ENCODE results near the gene EPHB3.
A peak's percentile ranks its signal among the peaks of the same experiment; 100 is the strongest.

EPHB3 gene

GRCh38 chr3:184561061-184561912 lies at the start of gene EPHB3:
Gene EPHB3, plus strand, starts transcription at chr3:184561785. Its CDS starts 451 bp downstream, at chr3:184562236.
- peak; percentile 98 to 99 (median 98) for DNase-seq

DNA sequence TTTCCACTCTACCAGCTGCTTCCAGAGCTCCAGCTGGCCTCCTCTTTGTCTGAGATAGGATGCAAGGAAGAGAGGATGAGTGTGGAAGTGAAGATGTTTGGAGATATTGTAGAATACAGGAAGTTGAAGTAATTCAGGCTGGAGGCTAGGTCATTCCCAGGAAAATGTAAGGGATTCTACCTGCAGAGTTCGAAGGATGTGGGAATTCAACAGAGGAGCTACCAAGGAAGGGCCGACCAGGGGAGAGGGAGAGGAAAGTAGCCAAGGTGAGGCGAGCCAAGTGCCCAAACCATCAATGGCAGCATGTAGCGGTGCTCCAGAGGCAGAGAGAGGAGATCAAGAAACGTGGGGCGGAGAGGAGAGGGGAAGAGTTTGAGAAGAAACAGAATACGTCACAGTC lies 49.0 kb upstream of the EPHB3 start:
- no peak for DNase-seq

- peak; percentile 87 to 93 (median 92) for DNase-seq
Measured at GRCh38 chr3:184513276-184514170, 48.1 kb upstream of the EPHB3 start.

DNA sequence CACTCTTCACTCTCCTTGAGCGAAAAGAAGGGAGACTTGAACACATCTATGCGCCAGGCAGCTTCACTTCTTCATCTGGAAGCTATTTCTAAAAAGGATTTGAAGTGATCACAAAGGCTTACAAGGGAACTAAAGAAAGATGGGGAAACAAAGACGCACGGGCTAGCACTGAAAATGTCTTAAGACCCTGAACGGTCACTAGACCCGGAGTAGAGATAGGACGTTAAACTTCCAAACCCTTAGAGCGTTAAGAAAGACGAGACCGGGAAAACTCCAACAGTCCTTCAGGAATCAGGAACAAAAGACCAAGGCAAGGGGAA lies 47.5 kb upstream of the EPHB3 start:
- DNase-seq, result peak in 1 of 3 donors; percentile 33

GRCh38 chr3:184523825-184524615 lies 37.6 kb upstream of the EPHB3 start:
- DNase-seq, result peak; percentile 77 to 90 (median 89)

GRCh38 chr3:184524981-184525336 lies 36.6 kb upstream of the EPHB3 start:
- DNase-seq, result peak; percentile 71 to 77 (median 74)

DNA sequence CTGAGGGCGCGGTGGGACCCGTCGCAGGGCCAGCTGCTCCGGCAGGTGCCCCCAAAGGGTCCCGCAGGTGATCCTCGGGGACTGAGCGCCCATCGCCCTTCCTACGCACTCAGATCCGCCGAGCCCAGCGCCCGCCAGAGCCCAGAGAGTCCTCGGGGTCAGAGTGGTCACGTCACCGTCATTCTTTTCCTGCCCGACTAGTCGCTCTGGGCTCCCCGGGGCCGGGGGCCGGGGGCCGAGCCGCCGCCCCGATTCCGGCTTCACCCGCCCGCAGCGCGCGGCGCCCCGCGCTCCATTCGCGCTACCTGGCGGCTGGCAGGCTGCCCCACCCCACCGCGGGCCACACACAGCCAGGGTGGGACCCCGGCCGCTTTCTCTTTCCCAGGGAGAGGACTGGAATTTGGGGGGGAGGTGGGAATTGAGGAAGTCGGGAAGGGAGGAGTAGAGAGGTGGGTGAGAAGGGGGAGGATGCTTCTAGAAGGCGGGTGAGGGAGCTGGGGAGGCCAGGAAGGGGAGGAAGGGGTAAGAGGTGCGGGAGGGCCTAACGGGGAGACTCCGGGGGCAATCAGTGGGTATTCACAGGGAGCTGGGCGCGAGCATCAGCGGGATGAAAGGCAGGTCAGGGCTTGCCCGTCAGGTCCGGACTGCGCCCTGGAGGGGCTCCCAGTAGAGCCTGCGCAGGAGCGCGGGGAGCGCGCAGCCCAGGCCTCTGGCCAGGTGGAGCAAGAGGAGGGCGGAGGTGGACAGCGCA lies 36.1 kb upstream of the EPHB3 start:
- DNase-seq, result peak; percentile 45 to 60 (median 48)

GRCh38 chr3:184526088-184526433 lies 35.5 kb upstream of the EPHB3 start:
- DNase-seq, result peak; percentile 14 to 49 (median 43)

DNA sequence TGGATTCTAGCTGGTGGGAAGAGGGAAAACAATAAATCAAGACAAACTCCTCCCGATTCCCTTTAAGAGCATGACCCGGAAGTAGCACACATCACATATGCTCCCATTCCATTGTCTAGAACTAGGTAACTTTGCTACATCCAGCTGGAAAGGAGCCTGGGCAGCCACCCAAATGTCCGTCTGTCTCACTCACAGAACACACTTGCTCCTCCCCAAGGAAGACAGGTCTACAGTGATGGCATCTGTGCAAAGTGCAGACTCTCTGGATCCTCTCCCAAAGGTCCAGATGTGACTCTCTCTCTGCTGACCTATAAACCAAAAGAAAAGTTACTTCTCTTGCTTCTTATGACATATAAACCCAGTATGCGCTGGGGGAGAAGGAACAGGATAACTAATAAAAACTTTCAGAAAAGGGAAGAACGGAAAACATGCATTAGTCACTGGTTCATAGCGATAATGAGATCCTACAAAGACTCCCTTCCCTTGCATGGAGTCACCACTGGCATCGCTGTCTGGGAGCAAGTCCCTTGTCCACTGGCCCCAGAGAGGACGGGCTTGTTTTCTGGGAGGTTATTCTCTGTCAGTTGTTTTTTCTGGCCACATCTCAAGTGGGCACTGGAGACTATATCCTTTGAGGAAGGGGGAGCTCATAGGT lies 29.8 kb upstream of the EPHB3 start:
- DNase-seq, result peak; percentile 60 to 80 (median 79)

DNA sequence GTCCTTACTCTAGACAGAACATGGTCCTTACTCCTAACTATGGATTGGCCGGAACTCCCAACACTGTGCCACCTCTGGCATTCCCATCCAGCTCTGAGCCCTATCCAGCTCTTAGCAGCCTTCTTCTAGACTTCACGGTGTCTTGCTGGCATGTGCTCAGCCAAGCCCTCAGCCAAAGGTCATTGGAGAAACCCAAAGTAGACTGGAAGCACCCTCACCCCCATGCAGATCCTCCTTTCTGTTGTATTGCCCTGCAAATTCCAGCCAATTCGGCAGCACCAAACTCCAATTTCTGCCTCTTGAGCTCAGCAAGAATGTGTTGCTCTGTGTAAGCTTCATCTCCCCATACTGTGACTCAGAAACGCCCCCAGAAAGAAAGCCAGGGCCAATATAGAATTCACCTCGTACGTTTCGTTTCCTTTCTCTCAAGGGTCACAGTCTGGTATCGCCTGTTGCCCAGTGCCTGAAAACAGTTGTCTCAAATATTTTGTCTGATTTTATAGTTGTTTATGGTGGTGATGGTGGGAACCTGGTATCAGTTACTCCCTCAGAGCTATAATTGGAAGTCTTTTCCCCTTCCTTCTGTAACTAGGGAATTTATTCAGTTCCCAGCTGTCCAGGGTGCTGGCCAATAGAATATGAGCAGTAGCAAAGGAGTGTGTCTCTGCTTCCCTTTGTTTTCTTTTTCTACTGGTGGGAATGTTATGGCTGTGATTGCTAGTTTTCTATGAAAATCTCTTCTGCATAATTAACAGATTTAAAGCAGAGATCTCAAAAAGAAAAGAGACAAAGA lies 28.4 kb upstream of the EPHB3 start:
- DNase-seq, result no peak

DNA sequence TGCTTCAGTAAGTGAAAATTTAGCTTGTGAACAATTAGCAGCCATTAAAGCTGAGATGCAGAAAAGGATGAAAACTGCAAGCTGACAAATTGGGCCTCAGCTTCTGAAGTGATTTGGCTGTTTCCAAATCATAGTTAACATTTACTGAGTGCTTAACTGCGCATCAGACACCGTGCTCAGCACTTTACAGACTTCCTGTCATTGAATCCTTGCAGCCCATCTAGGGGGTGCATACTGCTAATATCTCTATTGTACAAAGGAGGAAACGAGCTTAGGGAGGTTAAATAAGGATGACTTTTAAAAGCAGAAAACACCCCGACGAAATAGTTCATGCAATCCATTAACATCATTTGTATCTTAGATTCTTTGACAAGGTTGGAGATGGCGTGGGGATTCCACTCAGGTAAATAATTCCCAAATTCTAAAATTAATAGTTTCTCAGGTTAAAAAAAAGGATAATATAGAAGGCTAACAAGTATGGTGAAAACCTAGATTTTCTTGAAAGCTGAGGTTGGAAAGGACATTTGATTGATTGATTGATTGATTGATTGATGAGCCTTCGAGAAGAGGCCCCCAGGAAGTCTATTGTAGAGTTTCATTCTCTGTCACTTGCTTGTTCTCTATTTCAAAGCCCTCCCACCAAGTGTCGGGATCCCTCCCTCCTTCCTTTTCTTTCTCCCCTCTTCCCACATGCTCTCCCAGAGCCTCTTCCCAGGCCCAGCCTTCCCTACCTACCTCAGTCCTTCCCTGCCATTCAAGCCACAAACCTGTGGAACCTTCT lies 23.5 kb upstream of the EPHB3 start:
- DNase-seq, result no peak

- DNase-seq, result no peak
Measured at GRCh38 chr3:184538666-184539431, 22.7 kb upstream of the EPHB3 start.

GRCh38 chr3:184539801-184540435 lies 21.7 kb upstream of the EPHB3 start:
- DNase-seq, result no peak

DNA sequence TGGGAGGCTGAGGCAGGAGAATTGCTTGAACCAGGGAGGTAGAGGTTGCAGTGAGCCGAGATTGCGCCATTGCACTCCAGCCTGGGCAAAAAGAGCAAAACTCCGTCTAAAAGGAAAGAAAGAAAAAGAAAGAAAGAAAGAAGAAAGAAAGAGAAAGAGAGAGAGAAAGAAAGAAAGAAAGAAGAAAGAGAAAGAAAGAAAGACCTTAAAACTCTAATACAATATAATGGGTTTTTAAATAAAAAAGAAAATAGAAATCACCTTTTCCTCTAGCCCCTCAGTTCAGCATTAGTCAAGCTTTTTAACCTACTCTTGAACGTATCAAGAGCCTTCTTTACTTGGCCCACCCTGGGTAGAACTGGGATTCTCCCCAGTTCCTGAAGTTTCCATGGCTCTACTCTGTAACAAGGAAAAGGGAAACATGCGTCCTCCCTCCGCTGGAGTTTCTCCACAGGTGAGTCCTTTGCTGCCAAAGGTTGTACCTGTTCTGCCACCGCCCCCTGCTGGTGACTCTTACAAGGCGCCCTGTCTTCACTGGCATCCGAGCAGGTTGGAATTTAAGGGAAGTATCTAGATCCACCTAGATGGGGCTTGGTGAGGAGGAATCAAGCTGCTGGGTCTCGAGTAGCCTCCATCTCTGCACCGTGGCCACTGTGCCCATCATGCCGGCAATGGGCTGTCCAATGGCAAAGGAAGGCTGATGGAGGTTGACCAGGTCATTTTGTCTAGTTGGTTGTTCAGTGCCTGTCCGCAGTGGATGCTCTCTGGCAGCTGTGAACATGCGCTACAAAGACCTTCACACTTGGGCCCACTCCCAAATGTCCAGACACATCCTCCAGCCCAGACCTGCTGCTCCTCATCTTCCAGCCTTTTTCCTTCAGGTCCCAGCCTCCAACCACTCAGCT lies 20.6 kb upstream of the EPHB3 start:
- DNase-seq, result peak; percentile 58 to 83 (median 68)

- no peak for DNase-seq
Measured at GRCh38 chr3:184541886-184542562, 19.6 kb upstream of the EPHB3 start.

DNA sequence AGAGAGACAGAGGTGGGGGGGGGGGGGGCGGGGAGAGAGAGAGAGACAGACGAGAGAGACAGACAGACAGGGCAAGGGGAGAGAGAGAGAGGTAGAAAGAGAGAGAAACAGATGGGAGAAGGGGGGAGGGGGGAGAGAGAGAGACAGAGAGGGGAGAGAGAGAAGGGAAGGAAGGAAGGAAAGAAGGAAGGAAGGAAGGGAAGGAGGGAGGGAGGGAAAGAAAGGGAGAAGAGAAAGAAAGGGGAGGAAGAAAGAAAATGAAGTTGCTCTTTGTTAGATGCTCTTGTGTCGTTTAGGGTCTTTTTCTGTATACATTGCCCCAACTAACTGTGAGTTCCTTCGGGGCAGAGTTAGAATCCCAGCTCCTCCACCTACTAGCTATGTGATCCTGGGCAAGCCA lies 19.0 kb upstream of the EPHB3 start:
- no peak for DNase-seq

GRCh38 chr3:184543256-184543655 lies 18.3 kb upstream of the EPHB3 start:
- DNase-seq, result no peak

All from suppressor macrophage treated with lipopolysaccharide for 1 hour (primary cell).